ENCODE measurements around the gene USF2. TPM values are rescaled to one million over a fixed set of nuclear protein-coding genes. Genes with fewer than 3 reads are reported as not detected.

The USF2 gene
- total RNA-seq, 1 experiment from 2014 or later = 123 TPM

DNA sequence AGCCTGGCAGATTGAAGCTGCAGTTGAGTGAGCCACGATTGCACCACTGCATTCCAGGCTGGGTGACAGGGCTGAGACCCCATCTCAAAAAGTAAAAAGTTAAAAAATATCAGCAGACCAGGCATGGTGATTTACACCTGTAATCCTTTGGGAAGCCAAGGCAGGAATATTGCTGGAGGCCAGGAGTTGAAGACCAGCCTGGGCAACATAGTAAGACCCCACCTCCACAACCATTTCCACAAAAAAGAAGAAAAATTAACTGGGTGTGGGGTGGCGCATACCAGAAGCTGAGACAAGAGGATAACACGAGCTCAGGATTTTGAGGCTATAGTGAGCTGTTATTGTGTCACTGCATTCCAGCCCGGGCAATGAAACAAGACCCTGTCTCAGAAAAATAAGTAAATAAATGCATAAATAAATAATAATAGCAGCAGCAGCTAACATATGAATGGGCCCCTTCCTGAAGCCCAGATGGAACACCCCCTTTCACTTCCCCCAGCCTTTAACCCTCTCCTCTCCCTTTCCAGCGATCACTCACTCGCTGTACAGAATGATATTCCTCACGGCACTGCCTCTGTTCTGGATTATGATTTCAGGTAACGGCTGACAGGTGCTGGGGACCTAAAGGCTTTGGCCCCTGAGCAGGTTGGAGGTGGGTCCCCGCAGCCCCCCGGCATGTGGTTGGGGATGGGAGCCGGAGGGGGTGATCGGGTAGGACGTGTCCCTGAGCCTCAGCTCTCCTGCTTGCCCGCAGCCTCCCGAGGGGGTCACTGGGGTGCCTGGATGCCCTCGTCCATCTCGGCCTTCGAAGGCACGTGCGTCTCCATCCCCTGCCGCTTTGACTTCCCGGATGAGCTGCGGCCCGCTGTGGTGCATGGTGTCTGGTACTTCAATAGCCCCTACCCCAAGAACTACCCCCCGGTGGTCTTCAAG, 26.4 kb downstream of the USF2 start:
- no peak overlapping the region for H3K18ac ChIP-seq (ENCODE audit: insufficient read length, low read depth, low read length)
- Mint-ChIP-seq H3K36me3 (ENCODE audit: insufficient read depth in 1 of 3, low read depth in 3 of 3) (no peaks in the 10 kb centered on the region), H3K27ac (no peak overlapping the region; a peak in 1 of 7 replicates), H3K27me3 (ENCODE audit: low read depth) (peaks cover 9% of the 10 kb centered on the region), H3K9me3 (no peaks in the 10 kb centered on the region), H3K4me1 (peaks cover 17 to 19% of the 10 kb centered on the region in 2 experiments), H3K4me3 (no peak overlapping the region)
- H3K79me2 ChIP-seq (ENCODE audit: insufficient read depth, low read length) = no peaks in the 10 kb centered on the region
- no peaks in the 10 kb centered on the region for H3K23me2 ChIP-seq (ENCODE audit: insufficient read length, low read depth, low read length, poor library complexity, severe bottlenecking)
- no peaks in the 10 kb centered on the region for H3K4me1 ChIP-seq (ENCODE audit: insufficient read depth, low read length)
- H3K27ac ChIP-seq (ENCODE audit: insufficient read length, low read depth, low read length) = no peak overlapping the region
- no peak overlapping the region for H2BK5ac ChIP-seq (ENCODE audit: insufficient read length, low read length)
- H3K9me3 ChIP-seq (ENCODE audit: control insufficient read depth, low read depth, low read length) = no peaks in the 10 kb centered on the region
- H3K14ac ChIP-seq (ENCODE audit: insufficient read depth, low read length) = no peak overlapping the region
- no peak for DNase-seq
- H2AK5ac ChIP-seq (ENCODE audit: insufficient read length, low read length) = no peak overlapping the region
- H3K27me3 ChIP-seq (ENCODE audit: insufficient read depth, low read length) = no peaks in the 10 kb centered on the region
- no peak overlapping the region for H3T11ph ChIP-seq (ENCODE audit: low read length)
- no peak overlapping the region for H2BK120ac ChIP-seq (ENCODE audit: low read depth, low read length, poor library complexity, severe bottlenecking)
- H3K56ac ChIP-seq (ENCODE audit: insufficient read length, low read depth, low read length) = no peak overlapping the region
- no peak overlapping the region for H4K5ac ChIP-seq (ENCODE audit: insufficient read length, low read depth, low read length)
- H4K91ac ChIP-seq (ENCODE audit: insufficient read length, low read depth, low read length) = no peak overlapping the region
- H2BK12ac ChIP-seq (ENCODE audit: insufficient read length, low read depth, low read length) = no peak overlapping the region
- WGBS (ENCODE audit: extremely low coverage, insufficient read length, low lambda C conversion rate) = no CpG with 5 or more reads among the region's 25 CpGs
- H4K20me1 ChIP-seq (ENCODE audit: control insufficient read depth, insufficient read depth, insufficient read length) = no peaks in the 10 kb centered on the region
- no peak overlapping the region for H2BK15ac ChIP-seq (ENCODE audit: low read depth, low read length)
- no peak overlapping the region for H3K4ac ChIP-seq (ENCODE audit: low read depth, low read length)
- H3K79me1 ChIP-seq (ENCODE audit: insufficient read depth, low read depth, low read length, poor library complexity, severe bottlenecking) = no peaks in the 10 kb centered on the region
- H2AFZ ChIP-seq (ENCODE audit: low read length) = no peak overlapping the region
- H3K9ac ChIP-seq (ENCODE audit: extremely low read depth, insufficient read length, low read length) = no peak overlapping the region
- H3K23ac ChIP-seq (ENCODE audit: insufficient read length, low read depth, low read length) = no peak overlapping the region
- H4K8ac ChIP-seq (replicated peaks; ENCODE audit: insufficient read length, low read depth, low read length) = no peak overlapping the region
- no peak overlapping the region for H2BK20ac ChIP-seq (ENCODE audit: low read depth, low read length, poor library complexity, severe bottlenecking)
- no peak overlapping the region for H3K4me2 ChIP-seq (ENCODE audit: insufficient read depth, insufficient read length, low read length)
- TF ChIP-seq CTCF (conservative IDR thresholded peaks at IDR 0.05) = no peak
